ENCODE measurements around the gene LRPAP1.

DNA sequence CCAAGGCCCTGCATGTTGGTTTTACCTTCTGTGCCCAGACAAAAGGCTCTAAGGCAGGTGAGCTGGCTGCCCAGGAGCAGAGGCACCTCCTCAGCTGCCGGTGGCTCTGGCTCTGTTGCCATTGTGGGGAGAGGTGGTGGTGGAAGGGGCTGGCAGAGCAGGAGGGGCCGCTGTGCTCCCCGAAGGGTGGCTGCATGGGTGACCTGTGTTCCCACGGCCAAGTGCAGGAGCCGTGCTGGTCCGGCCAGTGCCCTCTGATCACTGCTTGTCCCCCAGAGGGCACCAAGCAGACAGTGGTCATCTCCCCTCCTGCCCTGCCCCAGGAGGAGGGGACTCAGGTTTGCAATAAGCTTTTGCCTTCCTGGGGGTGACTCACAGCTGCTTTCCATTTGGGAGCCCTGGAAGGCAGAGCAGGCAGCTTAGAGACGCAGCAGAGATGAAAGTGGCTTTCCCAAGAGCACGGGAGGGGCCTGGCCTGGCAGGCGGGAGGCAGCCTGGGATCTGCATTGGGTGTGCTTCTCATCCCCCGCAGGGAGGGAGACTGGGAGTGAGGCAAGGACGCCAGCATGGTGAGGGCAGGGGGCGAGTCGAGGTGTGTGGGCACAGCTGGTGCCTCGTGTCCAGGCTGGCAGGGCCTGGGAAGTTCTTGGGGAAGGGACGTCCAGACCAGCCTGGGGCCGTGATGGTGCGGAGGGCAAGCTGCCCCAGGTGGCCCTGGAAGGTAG, 40.4 kb downstream of the LRPAP1 start:
- TF ChIP-seq, protein P1, sequence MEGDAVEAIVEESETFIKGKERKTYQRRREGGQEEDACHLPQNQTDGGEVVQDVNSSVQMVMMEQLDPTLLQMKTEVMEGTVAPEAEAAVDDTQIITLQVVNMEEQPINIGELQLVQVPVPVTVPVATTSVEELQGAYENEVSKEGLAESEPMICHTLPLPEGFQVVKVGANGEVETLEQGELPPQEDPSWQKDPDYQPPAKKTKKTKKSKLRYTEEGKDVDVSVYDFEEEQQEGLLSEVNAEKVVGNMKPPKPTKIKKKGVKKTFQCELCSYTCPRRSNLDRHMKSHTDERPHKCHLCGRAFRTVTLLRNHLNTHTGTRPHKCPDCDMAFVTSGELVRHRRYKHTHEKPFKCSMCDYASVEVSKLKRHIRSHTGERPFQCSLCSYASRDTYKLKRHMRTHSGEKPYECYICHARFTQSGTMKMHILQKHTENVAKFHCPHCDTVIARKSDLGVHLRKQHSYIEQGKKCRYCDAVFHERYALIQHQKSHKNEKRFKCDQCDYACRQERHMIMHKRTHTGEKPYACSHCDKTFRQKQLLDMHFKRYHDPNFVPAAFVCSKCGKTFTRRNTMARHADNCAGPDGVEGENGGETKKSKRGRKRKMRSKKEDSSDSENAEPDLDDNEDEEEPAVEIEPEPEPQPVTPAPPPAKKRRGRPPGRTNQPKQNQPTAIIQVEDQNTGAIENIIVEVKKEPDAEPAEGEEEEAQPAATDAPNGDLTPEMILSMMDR (IDR thresholded peaks at IDR 0.05) = no peak
- no peak for TF ChIP-seq POLR2A (IDR thresholded peaks at IDR 0.05)

All from esophagus squamous epithelium (tissue), 4 donors.